OCI-LY1 (cell line): ENCODE measurements around the gene NCAPG2.

Source experiments
- H2AFZ ChIP-seq: fragments of 200-600 bp; sonication (generic), shearing (Covaris generic); 2 replicates; pipeline ENCODE4 v1.6.0; 2014; ENCODE audit warnings: antibody characterized with exemption, mild to moderate bottlenecking, low read length
- H3F3A ChIP-seq: fragments of 200-600 bp; sonication (generic), shearing (Covaris generic); 2 replicates; pipeline ENCODE4 v1.6.0; 2014; ENCODE audit warnings: mild to moderate bottlenecking, antibody characterized with exemption, low read length, moderate library complexity; ENCODE audit not compliant: insufficient read depth
- H3K27ac ChIP-seq: fragments of 200-600 bp; sonication (generic); 2 replicates; pipeline ENCODE4 v1.5.1; 2014; ENCODE audit warnings: low read length, mixed run types, mild to moderate bottlenecking, low read depth; ENCODE audit not compliant: poor library complexity, severe bottlenecking
- H3K27me3 ChIP-seq: fragments of 200-600 bp; sonication (generic); 2 replicates; pipeline ENCODE4 v1.6.0; 2014; ENCODE audit warnings: antibody characterized with exemption, mild to moderate bottlenecking, low read length, moderate library complexity; ENCODE audit not compliant: insufficient read depth
- H3K36me3 ChIP-seq: fragments of 200-600 bp; sonication (generic); 2 replicates; pipeline ENCODE4 v1.6.1; 2014; ENCODE audit warnings: mild to moderate bottlenecking, antibody characterized with exemption, low read length, moderate library complexity, mixed read lengths; ENCODE audit not compliant: insufficient read depth
- H3K4me1 ChIP-seq: fragments of 200-600 bp; sonication (generic); 2 replicates; pipeline ENCODE4 v1.5.1; 2014; ENCODE audit warnings: mild to moderate bottlenecking, low read length, moderate library complexity; ENCODE audit not compliant: insufficient read depth, severe bottlenecking
- H3K4me2 ChIP-seq: fragments of 200-600 bp; sonication (generic), shearing (Covaris generic); 2 replicates; pipeline ENCODE4 v1.6.1; 2014; ENCODE audit warnings: low read length
- H3K4me3 ChIP-seq: fragments of 200-600 bp; sonication (generic); 2 replicates; pipeline ENCODE4 v1.5.1; 2014; ENCODE audit warnings: low read length, low read depth, mild to moderate bottlenecking, mixed read lengths; ENCODE audit not compliant: poor library complexity, severe bottlenecking
- H3K79me2 ChIP-seq: fragments of 200-600 bp; shearing (Covaris generic); 2 replicates; pipeline ENCODE4 v1.6.1; 2016; ENCODE audit warnings: mixed run types, low read length, mixed read lengths; ENCODE audit not compliant: insufficient read depth
- H3K9ac ChIP-seq: fragments of 200-600 bp; sonication (generic), shearing (Covaris generic); 2 replicates; pipeline ENCODE4 v1.6.1; 2014; ENCODE audit warnings: mild to moderate bottlenecking, low read length, mixed read lengths
- H3K9me2 ChIP-seq: fragments of 200-600 bp; sonication (generic), shearing (Covaris generic); 2 replicates; pipeline ENCODE4 v1.6.1; 2014; ENCODE audit warnings: low read depth, mild to moderate bottlenecking, low read length, mixed read lengths
- H3K9me3 ChIP-seq: fragments of 200-600 bp; shearing (Covaris generic); 2 replicates; pipeline ENCODE4 v1.6.1; 2014; ENCODE audit warnings: low read length, mixed read lengths
- H4K20me1 ChIP-seq: fragments of 200-600 bp; sonication (generic), shearing (Covaris generic); 2 replicates; pipeline ENCODE4 v1.6.0; 2016; ENCODE audit warnings: mild to moderate bottlenecking, low read length; ENCODE audit not compliant: insufficient read depth
- CTCF ChIP-seq: fragments of 200-600 bp; sonication (generic), shearing (Covaris generic); IDR thresholded peaks from 2 replicates; pipeline ENCODE4 v1.5.1; 2017; ENCODE audit warnings: mild to moderate bottlenecking, antibody characterized with exemption, low read length, moderate library complexity, mixed read lengths
- EZH2 ChIP-seq: fragments of 200-600 bp; sonication (generic), shearing (Covaris generic); IDR thresholded peaks from 2 replicates; pipeline ENCODE4 v1.8.0; 2017; ENCODE audit warnings: borderline replicate concordance, mixed run types, mild to moderate bottlenecking, antibody characterized with exemption, low read length, moderate library complexity, mixed read lengths

The NCAPG2 gene

DNA sequence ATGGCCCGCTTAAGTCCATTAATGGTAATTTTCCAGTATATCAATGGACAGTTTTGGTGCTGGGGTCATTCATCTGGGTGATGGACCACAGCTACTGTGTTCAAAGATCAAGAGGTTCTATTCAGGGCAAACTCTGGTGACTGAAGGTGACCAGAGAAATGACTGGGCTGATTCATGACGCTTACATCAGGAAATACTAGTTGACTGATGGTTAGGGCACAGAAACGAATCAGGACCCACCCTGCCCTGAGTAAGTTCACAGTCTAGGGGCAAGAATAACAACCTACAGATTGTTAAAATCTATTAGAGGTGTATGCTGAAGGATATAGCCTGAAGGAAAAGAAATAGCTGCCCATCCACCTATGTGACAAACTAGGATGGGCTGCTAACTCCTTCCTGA is 9.5 kb downstream of the NCAPG2 start:
- no peaks in the 10 kb centered on the region for H3K9me2 ChIP-seq
- H3K79me2 ChIP-seq, result peaks cover 39% of the 10 kb centered on the region
- no peak for TF ChIP-seq CTCF
- TF ChIP-seq EZH2, result no peak
- no peaks in the 10 kb centered on the region for H3K27me3 ChIP-seq
- no peak overlapping the region for H3K4me3 ChIP-seq
- no peaks in the 10 kb centered on the region for H3K9me3 ChIP-seq
- no peaks in the 10 kb centered on the region for H3F3A ChIP-seq
- H3K27ac ChIP-seq, result no peak overlapping the region
- H4K20me1 ChIP-seq, result no peaks in the 10 kb centered on the region
- no peak overlapping the region for H3K4me2 ChIP-seq
- no peak overlapping the region for H3K9ac ChIP-seq
- H3K36me3 ChIP-seq, result peaks cover 98% of the 10 kb centered on the region
- no peak overlapping the region for H2AFZ ChIP-seq
- no peaks in the 10 kb centered on the region for H3K4me1 ChIP-seq

- no peaks in the 10 kb centered on the region for H3K27me3 ChIP-seq
- H3K9ac ChIP-seq, result no peak overlapping the region
- no peak overlapping the region for H3K4me2 ChIP-seq
- peaks cover 35% of the 10 kb centered on the region for H3K79me2 ChIP-seq
- no peaks in the 10 kb centered on the region for H3K4me1 ChIP-seq
- peaks cover 99% of the 10 kb centered on the region for H3K36me3 ChIP-seq
- no peak overlapping the region for H3K27ac ChIP-seq
- no peaks in the 10 kb centered on the region for H4K20me1 ChIP-seq
- no peak overlapping the region for H2AFZ ChIP-seq
- no peaks in the 10 kb centered on the region for H3K9me2 ChIP-seq
- no peak overlapping the region for H3K4me3 ChIP-seq
- H3K9me3 ChIP-seq, result no peaks in the 10 kb centered on the region
- TF ChIP-seq EZH2 (no peak), CTCF (no peak)
- H3F3A ChIP-seq, result no peaks in the 10 kb centered on the region
Observed at GRCh38 chr7:158694650-158695049, 10.0 kb downstream of the NCAPG2 start.

- H3K4me3 ChIP-seq, result no peak overlapping the region
- no peak for TF ChIP-seq CTCF
- no peak for TF ChIP-seq EZH2
- no peaks in the 10 kb centered on the region for H3F3A ChIP-seq
- peaks cover 97% of the 10 kb centered on the region for H3K36me3 ChIP-seq
- H3K4me1 ChIP-seq, result no peaks in the 10 kb centered on the region
- no peak overlapping the region for H3K4me2 ChIP-seq
- H3K9me3 ChIP-seq, result no peaks in the 10 kb centered on the region
- no peak overlapping the region for H3K9ac ChIP-seq
- no peak overlapping the region for H2AFZ ChIP-seq
- no peak overlapping the region for H3K27ac ChIP-seq
- H3K79me2 ChIP-seq, result peaks cover 13% of the 10 kb centered on the region; the same call in 1 of the 2 replicates
- H4K20me1 ChIP-seq, result no peaks in the 10 kb centered on the region
- no peaks in the 10 kb centered on the region for H3K27me3 ChIP-seq
- H3K9me2 ChIP-seq, result no peaks in the 10 kb centered on the region
Observed at GRCh38 chr7:158689488-158689887, 15.1 kb downstream of the NCAPG2 start.
